B cell (primary cell): ENCODE data around the gene TCF7L1.

Experiments
- CTCF ChIP-seq: fragments of 200-600 bp; IDR thresholded peaks from one replicate; pipeline ENCODE4 v1.8.0; 2022; ENCODE audit warnings: antibody characterized with exemption, mild to moderate bottlenecking
- EZH2 ChIP-seq: IDR thresholded peaks from 2 replicates; pipeline ENCODE4 v1.6.1; 2012; ENCODE audit warnings: borderline replicate concordance, low read depth, mild to moderate bottlenecking, moderate library complexity, low read length; ENCODE audit not compliant: insufficient read depth, poor library complexity, severe bottlenecking

GRCh38 chr2:85135660-85135914 lies 2.4 kb downstream of the TCF7L1 start:
- no peak for TF ChIP-seq CTCF
- no peak for TF ChIP-seq EZH2
